HFFc6 (cell line): Measurements from ENCODE around the gene RALA. TPM values are rescaled to one million over a fixed set of nuclear protein-coding genes. Genes with fewer than 3 reads are reported as not detected.

Experiments used
- DNase-seq: peaks from one replicate; pipeline ENCODE4 v3.0.0-alpha.2; 2018
- H3K27ac Mint-ChIP-seq: 2 replicates; pipeline ENCODE4 v1.8.0; 2020; ENCODE audit warnings: mild to moderate bottlenecking, mixed read lengths
- H3K27me3 Mint-ChIP-seq: 2 replicates; pipeline ENCODE4 v1.8.0; 2021; ENCODE audit warnings: mild to moderate bottlenecking, moderate library complexity, mixed read lengths; ENCODE audit not compliant: insufficient read depth
- H3K36me3 Mint-ChIP-seq: 2 replicates; pipeline ENCODE4 v1.8.0; 2021; ENCODE audit warnings: low read depth, mixed read lengths
- H3K4me1 Mint-ChIP-seq: 2 replicates; pipeline ENCODE4 v1.8.0; 2020; ENCODE audit warnings: low read depth, mixed read lengths
- H3K4me3 Mint-ChIP-seq: 2 replicates; pipeline ENCODE4 v1.8.0; 2020; ENCODE audit warnings: mild to moderate bottlenecking, moderate library complexity, mixed read lengths
- H3K9me3 Mint-ChIP-seq: 2 replicates; pipeline ENCODE4 v1.8.0; 2020; ENCODE audit warnings: mild to moderate bottlenecking, mixed read lengths
- total RNA-seq, 6 experiments: library from RNA; stranded (reverse); fragmentation: NEBNext Ultra II Directional; extraction: Animal tissue kit (Norgen Biotek cat#: 25700); gene quantifications; 2 replicates in 1 of 6; 3 replicates in 5 of 6; pipeline ENCODE4 v1.2.3, GENCODE V29; 2021
- TF ChIP-seq, protein P1 (sequence below): fragments of 200-600 bp; sonication (generic); IDR thresholded peaks from 2 replicates; pipeline ENCODE4 v1.5.0; 2021; ENCODE audit warnings: antibody characterized with exemption, mild to moderate bottlenecking

Gene RALA
- total RNA-seq, 6 experiments from 2014 or later = 43.3 to 53.9 (median 45.7) TPM

DNA sequence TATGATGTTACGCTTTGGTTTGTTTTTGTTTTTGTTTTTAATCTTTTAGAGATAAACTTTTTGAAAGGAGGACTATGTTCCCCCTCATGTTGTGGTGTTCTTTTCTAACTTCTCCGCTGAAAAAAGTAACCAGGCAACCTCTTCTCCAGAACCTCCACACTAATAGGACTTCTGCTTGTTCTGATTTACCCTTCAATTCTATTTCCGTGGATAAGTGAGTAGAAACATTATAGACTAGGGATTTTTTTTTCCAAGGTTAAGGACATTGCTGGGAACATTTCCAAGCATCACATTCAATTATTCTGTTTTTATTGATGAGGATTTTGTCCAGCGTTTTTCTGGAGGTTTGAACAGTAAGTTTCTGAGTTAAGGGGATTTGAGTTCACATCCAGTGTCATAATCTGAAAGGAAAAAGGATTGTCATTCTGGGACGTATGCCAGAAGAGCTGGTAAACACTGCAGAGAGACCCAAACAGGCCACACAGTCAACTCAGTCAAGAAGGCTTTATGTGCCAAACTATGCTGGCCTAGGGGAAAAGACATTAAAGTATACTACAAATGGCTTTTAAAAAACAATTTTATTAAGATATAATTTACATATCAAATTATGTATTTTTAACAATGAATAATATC lies 28.3 kb upstream of the RALA start:
- no peak overlapping the region for H3K4me3 Mint-ChIP-seq
- no peaks in the 10 kb centered on the region; the same call in 1 of the 2 replicates for H3K27me3 Mint-ChIP-seq
- TF ChIP-seq, protein P1, sequence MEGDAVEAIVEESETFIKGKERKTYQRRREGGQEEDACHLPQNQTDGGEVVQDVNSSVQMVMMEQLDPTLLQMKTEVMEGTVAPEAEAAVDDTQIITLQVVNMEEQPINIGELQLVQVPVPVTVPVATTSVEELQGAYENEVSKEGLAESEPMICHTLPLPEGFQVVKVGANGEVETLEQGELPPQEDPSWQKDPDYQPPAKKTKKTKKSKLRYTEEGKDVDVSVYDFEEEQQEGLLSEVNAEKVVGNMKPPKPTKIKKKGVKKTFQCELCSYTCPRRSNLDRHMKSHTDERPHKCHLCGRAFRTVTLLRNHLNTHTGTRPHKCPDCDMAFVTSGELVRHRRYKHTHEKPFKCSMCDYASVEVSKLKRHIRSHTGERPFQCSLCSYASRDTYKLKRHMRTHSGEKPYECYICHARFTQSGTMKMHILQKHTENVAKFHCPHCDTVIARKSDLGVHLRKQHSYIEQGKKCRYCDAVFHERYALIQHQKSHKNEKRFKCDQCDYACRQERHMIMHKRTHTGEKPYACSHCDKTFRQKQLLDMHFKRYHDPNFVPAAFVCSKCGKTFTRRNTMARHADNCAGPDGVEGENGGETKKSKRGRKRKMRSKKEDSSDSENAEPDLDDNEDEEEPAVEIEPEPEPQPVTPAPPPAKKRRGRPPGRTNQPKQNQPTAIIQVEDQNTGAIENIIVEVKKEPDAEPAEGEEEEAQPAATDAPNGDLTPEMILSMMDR = no peak
- H3K36me3 Mint-ChIP-seq = no peaks in the 10 kb centered on the region
- DNase-seq = no peak
- H3K27ac Mint-ChIP-seq = no peak overlapping the region
- H3K4me1 Mint-ChIP-seq = peaks cover 33% of the 10 kb centered on the region
- H3K9me3 Mint-ChIP-seq = no peaks in the 10 kb centered on the region

DNA sequence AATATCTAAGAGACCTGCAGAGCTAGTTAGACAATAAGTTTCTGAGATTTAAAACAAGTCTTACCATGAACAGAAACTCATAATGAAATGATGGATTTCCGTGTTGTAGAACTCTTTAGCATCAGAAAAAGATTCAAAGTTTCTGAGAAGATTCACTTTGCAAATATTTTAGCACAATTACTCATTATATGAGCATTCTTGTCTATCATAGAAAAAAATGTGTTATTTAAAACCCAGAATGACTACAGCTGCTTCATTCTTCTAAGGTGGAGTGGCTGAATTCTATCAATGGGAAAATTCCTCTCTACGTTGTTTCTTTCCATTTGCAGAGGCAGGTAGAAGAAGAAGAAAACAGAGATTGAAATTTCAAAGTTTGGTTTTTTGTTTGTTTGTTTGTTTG lies 21.0 kb upstream of the RALA start:
- Mint-ChIP-seq H3K27me3 (no peaks in the 10 kb centered on the region; the same call in 1 of the 2 replicates), H3K4me1 (peaks cover 67% of the 10 kb centered on the region), H3K4me3 (peak overlapping the region; percentile 51), H3K9me3 (no peaks in the 10 kb centered on the region), H3K27ac (peak overlapping the region; percentile 71), H3K36me3 (peaks cover 6% of the 10 kb centered on the region)
- peak; percentile 41 for DNase-seq
- TF ChIP-seq, protein P1 = no peak

DNA sequence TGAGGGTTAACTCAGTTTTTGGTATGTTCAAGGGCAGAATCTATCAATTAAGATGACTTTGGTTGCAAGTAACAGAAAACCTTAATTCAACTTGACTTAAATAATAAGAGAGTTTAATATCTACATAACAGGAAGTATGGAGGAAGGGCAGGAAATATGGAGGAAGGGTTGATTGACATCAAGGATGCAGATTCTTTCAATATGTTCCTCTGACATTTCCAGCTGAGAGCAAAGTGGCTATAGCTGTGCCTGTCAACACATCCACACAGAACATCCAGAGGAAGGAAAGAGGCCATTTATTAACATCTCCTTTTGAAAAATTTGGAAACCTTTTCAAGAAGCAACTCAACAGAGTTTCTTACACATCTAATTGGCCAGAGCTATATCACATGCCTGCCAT lies 19.4 kb upstream of the RALA start:
- peaks cover 6% of the 10 kb centered on the region for H3K36me3 Mint-ChIP-seq
- H3K4me3 Mint-ChIP-seq = no peak overlapping the region
- peak overlapping the region; percentile 56 for H3K27ac Mint-ChIP-seq
- no peak for DNase-seq
- H3K27me3 Mint-ChIP-seq = no peaks in the 10 kb centered on the region
- TF ChIP-seq, protein P1 = no peak
- H3K9me3 Mint-ChIP-seq = no peaks in the 10 kb centered on the region
- H3K4me1 Mint-ChIP-seq = peaks cover 82% of the 10 kb centered on the region

DNA sequence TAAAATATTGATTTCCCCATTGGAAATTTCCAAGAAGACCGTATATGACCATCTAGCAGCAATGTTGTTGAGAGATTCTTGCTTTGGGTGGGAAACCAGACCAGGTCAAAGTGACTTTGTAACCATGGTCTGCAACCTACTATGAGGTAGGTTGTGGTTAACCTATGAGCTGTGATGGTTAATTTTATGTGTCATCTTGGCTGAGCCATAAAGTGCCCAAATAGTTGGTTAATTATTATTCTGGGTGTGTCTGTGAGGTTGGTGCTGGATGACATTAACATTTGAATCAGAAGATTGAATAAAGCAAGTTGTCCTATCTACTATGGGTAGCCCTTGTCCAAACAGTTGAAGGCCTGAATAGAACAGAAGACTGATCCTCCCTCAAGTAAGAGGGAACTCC lies 18.3 kb upstream of the RALA start:
- H3K4me3 Mint-ChIP-seq = peak overlapping the region; percentile 3; the same call in 1 of the 2 replicates
- peak; percentile 64 for DNase-seq
- peak overlapping the region; percentile 47 for H3K27ac Mint-ChIP-seq
- H3K36me3 Mint-ChIP-seq = peaks cover 6% of the 10 kb centered on the region
- peaks cover 94% of the 10 kb centered on the region for H3K4me1 Mint-ChIP-seq
- TF ChIP-seq, protein P1 = no peak
- 0 out of 2 replicates have a peak, but pooled peaks cover 1% of the 10 kb centered on the region for H3K27me3 Mint-ChIP-seq
- no peaks in the 10 kb centered on the region for H3K9me3 Mint-ChIP-seq

DNA sequence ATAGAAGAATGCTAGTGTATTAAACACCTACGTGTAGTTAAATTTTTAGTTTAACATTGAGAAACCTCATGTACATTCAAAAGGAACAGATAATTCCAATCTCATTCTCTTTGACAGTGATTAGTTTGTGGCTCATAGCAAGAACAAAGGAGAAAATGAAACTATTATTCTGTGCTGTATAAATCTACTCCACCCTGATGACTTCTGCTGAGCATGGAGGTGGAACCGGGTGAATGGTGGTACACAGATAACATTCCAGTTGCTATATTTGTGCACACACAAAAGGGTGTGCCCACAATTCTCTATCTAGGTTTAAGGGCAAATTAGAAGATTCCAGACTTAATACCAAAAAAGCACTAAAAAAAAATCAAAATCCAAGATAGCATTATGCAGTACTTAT lies 17.0 kb upstream of the RALA start:
- 0 out of 2 replicates have a peak overlapping the region, but pooled peaks have one; percentile 47 for H3K27ac Mint-ChIP-seq
- H3K9me3 Mint-ChIP-seq = no peaks in the 10 kb centered on the region
- peaks cover 96% of the 10 kb centered on the region for H3K4me1 Mint-ChIP-seq
- H3K27me3 Mint-ChIP-seq = peaks cover 1% of the 10 kb centered on the region; the same call in 1 of the 2 replicates
- DNase-seq = no peak
- peaks cover 6% of the 10 kb centered on the region for H3K36me3 Mint-ChIP-seq
- TF ChIP-seq, protein P1 = no peak
- no peak overlapping the region for H3K4me3 Mint-ChIP-seq
